H1 (cell line): Measurements from ENCODE around the gene C12orf56. TPM values are rescaled to one million over a fixed set of nuclear protein-coding genes. Genes with fewer than 3 reads are reported as not detected.

Source experiments
- CTCF ChIA-PET: fragments of 300-600 bp; sonication (Branson Sonifier 250); formaldehyde crosslinking; loops from one replicate; lab custom pipeline; 2021; ENCODE audit not compliant: partially characterized antibody; lab: Charles Lee
- POLR2A ChIA-PET: fragments of 300-600 bp; sonication (Branson Sonifier 250); formaldehyde crosslinking; loops from one replicate; lab custom pipeline; 2021; ENCODE audit warnings: inconsistent platforms; ENCODE audit not compliant: partially characterized antibody; lab: Charles Lee
- DNase-seq, 2 experiments: peaks; one replicate each; pipeline versions ENCODE4 v3.0.0 to v3.0.0-alpha.2; 2010 to 2022; ENCODE audit warnings: low spot score in 2 of 2, low read depth in 1 of 2, mixed read lengths in 1 of 2
- FAIRE-seq: peaks from 2 replicates; lab custom pipeline; 2011; peaks lifted over from hg19 to GRCh38; lab: Jason Lieb, UNC
- H2AFZ ChIP-seq: 2 replicates; pipeline ENCODE4 v1.8.1; 2012; ENCODE audit warnings: low read length, inconsistent platforms
- H2AK5ac ChIP-seq: 2 replicates; pipeline ENCODE4 v1.6.1; 2013; ENCODE audit warnings: low read depth, low read length
- H2BK120ac ChIP-seq: replicated peaks from 2 replicates; pipeline ENCODE3; 2013; ENCODE audit warnings: low read depth, low read length, inconsistent platforms
- H2BK12ac ChIP-seq: 2 replicates; pipeline ENCODE4 v1.6.1; 2013; ENCODE audit warnings: low read depth, low read length
- H2BK15ac ChIP-seq: 2 replicates; pipeline ENCODE4 v1.6.1; 2013; ENCODE audit warnings: low read length
- H2BK20ac ChIP-seq: 2 replicates; pipeline ENCODE4 v1.6.1; 2013; ENCODE audit warnings: low read length
- H2BK5ac ChIP-seq: 2 replicates; pipeline ENCODE4 v1.6.1; 2013; ENCODE audit warnings: low read depth, low read length
- H3K14ac ChIP-seq: 2 replicates; pipeline ENCODE4 v1.6.1; 2013; ENCODE audit warnings: inconsistent platforms; ENCODE audit not compliant: insufficient read length
- H3K18ac ChIP-seq: 2 replicates; pipeline ENCODE4 v1.6.1; 2013; ENCODE audit warnings: low read length; ENCODE audit errors: extremely low read depth
- H3K23ac ChIP-seq: 2 replicates; pipeline ENCODE4 v1.6.1; 2013; ENCODE audit warnings: inconsistent platforms; ENCODE audit not compliant: insufficient read length
- H3K23me2 ChIP-seq: 2 replicates; pipeline ENCODE4 v1.6.1; 2013; ENCODE audit warnings: low read depth, low read length
- H3K27ac ChIP-seq: 2 replicates; pipeline ENCODE4 v1.6.1; 2011; ENCODE audit warnings: low read depth, low read length, inconsistent platforms
- H3K27me3 ChIP-seq, 4 experiments: replicated peaks in 1 of 4; 1 replicate in 1 of 4; 2 replicates in 3 of 4; pipeline versions ENCODE4 v1.6.1 to v1.8.1; 2011 to 2013; ENCODE audit warnings: low read length in 3 of 4, mild to moderate bottlenecking in 3 of 4, inconsistent platforms in 2 of 4, mixed read lengths in 2 of 4, moderate library complexity in 1 of 4; ENCODE audit not compliant: control insufficient read depth in 3 of 4, insufficient read depth in 3 of 4; ENCODE audit errors: extremely low read depth in 1 of 4
- H3K36me3 ChIP-seq, 4 experiments: 2 replicates each; pipeline versions ENCODE4 v1.6.1 to v1.8.1; 2011 to 2013; ENCODE audit warnings: mild to moderate bottlenecking in 4 of 4, low read length in 3 of 4, moderate library complexity in 2 of 4, control low read depth in 1 of 4, inconsistent platforms in 1 of 4; ENCODE audit not compliant: insufficient read depth in 4 of 4, control insufficient read depth in 2 of 4
- H3K4ac ChIP-seq: replicated peaks from 2 replicates; pipeline ENCODE3; 2013; ENCODE audit warnings: low read length, low read depth, mixed read lengths, inconsistent platforms; ENCODE audit not compliant: insufficient read length
- H3K4me1 ChIP-seq, 4 experiments: replicated peaks in 1 of 4; 1 replicate in 1 of 4; 2 replicates in 3 of 4; pipeline versions ENCODE4 v1.6.1 to v1.8.1; 2011 to 2013; ENCODE audit warnings: low read length in 3 of 4, inconsistent platforms in 2 of 4, mixed read lengths in 1 of 4; ENCODE audit not compliant: insufficient read depth in 4 of 4, control insufficient read depth in 3 of 4
- H3K4me2 ChIP-seq, 2 experiments: 2 replicates each; pipeline versions ENCODE4 v1.6.1 to v1.8.1; 2011 to 2013; ENCODE audit warnings: low read depth in 2 of 2, low read length in 2 of 2, control low read depth in 1 of 2, inconsistent platforms in 1 of 2, mild to moderate bottlenecking in 1 of 2; ENCODE audit not compliant: insufficient read depth in 1 of 2
- H3K4me3 ChIP-seq, 4 experiments: fragments of 200-600, 300-600 bp in 1 of 4; sonication (generic), shearing (Covaris generic), sonication (Bioruptor Twin) in 1 of 4; 2 replicates each; pipeline versions ENCODE4 v1.5.1 to v1.8.1; 2011 to 2016; ENCODE audit warnings: low read length in 4 of 4, low read depth in 3 of 4, control low read depth in 2 of 4, inconsistent platforms in 2 of 4, mild to moderate bottlenecking in 2 of 4, mixed read lengths in 1 of 4, moderate library complexity in 1 of 4; ENCODE audit not compliant: insufficient read depth in 2 of 4; ENCODE audit errors: extremely low read depth in 1 of 4
- H3K56ac ChIP-seq: replicated peaks from 2 replicates; pipeline ENCODE3; 2013; ENCODE audit warnings: low read depth, mild to moderate bottlenecking, mixed read lengths, low read length, inconsistent platforms; ENCODE audit not compliant: insufficient read length
- H3K79me1 ChIP-seq: 2 replicates; pipeline ENCODE4 v1.6.1; 2013; ENCODE audit warnings: low read depth, low read length, control low read depth
- H3K79me2 ChIP-seq, 2 experiments: 2 replicates each; pipeline versions ENCODE4 v1.6.1 to v1.8.1; 2012 to 2013; ENCODE audit warnings: low read length in 2 of 2, mild to moderate bottlenecking in 2 of 2, inconsistent platforms in 1 of 2; ENCODE audit not compliant: insufficient read depth in 2 of 2, control insufficient read depth in 1 of 2
- H3K9ac ChIP-seq, 4 experiments: replicated peaks in 1 of 4; 1 replicate in 1 of 4; 2 replicates in 3 of 4; pipeline versions ENCODE4 v1.6.1 to v1.8.1; 2011 to 2013; ENCODE audit warnings: low read depth in 3 of 4, low read length in 3 of 4, control low read depth in 2 of 4, mild to moderate bottlenecking in 2 of 4, moderate library complexity in 2 of 4, inconsistent platforms in 1 of 4; ENCODE audit errors: extremely low read depth in 1 of 4
- H3K9me3 ChIP-seq, 2 experiments: 2 replicates each; pipeline versions ENCODE4 v1.6.1 to v1.8.1; 2012 to 2013; ENCODE audit warnings: mild to moderate bottlenecking in 2 of 2, moderate library complexity in 2 of 2, control low read depth in 1 of 2, inconsistent platforms in 1 of 2, low read depth in 1 of 2, low read length in 1 of 2, mixed read lengths in 1 of 2; ENCODE audit not compliant: insufficient read depth in 2 of 2
- H4K20me1 ChIP-seq, 2 experiments: replicated peaks in 1 of 2; 2 replicates each; pipeline versions ENCODE3 to v1.8.1; 2011 to 2013; ENCODE audit warnings: inconsistent platforms in 2 of 2, low read length in 2 of 2, mild to moderate bottlenecking in 1 of 2; ENCODE audit not compliant: insufficient read depth in 2 of 2, control insufficient read depth in 1 of 2
- H4K5ac ChIP-seq: 2 replicates; pipeline ENCODE4 v1.6.1; 2013; ENCODE audit warnings: low read length, low read depth, mixed read lengths, inconsistent platforms; ENCODE audit not compliant: insufficient read length
- H4K8ac ChIP-seq: 2 replicates; pipeline ENCODE4 v1.8.0; 2013; ENCODE audit warnings: mild to moderate bottlenecking, moderate library complexity, low read length, inconsistent platforms; ENCODE audit not compliant: insufficient read depth; ENCODE audit errors: extremely low read depth
- H4K91ac ChIP-seq: replicated peaks from 2 replicates; pipeline ENCODE3; 2013; ENCODE audit warnings: low read length, mixed read lengths, inconsistent platforms; ENCODE audit not compliant: insufficient read length
- EGR1 ChIP-seq: IDR thresholded peaks from 2 replicates; pipeline ENCODE4 v1.6.1; 2011; ENCODE audit warnings: low read depth, low read length, borderline replicate concordance
- WGBS, 2 experiments: shearing (Covaris generic) in 1 of 2; methylation state at CpG; one replicate each; pipeline versions ENCODE4 v1.1.6 to v1.1.7; 2013 to 2015; ENCODE audit warnings: low lambda C conversion rate in 2 of 2, mixed read lengths in 2 of 2, inconsistent platforms in 1 of 2, low coverage in 1 of 2, missing lambda C conversion rate in 1 of 2; ENCODE audit not compliant: insufficient replicate concordance in 2 of 2, insufficient coverage in 1 of 2, insufficient read length in 1 of 2; ENCODE audit errors: extremely low coverage in 1 of 2, missing lambda C conversion rate in 1 of 2; 5-methylcytosine and 5-hydroxymethylcytosine counted together
- polyA plus RNA-seq, 7 experiments: library from polyadenylated mRNA; depleted of rRNA in 3 of 7; stranded (reverse) in 5 of 7; unstranded in 2 of 7; fragments of >200 nt in 5 of 7; fragments of 200-250 nt in 2 of 7; gene quantifications; 1 replicate in 5 of 7; 2 replicates in 1 of 7; 4 replicates in 1 of 7; pipeline versions ENCODE4 v1.2.1 to v1.2.3, GENCODE V29; 2011 to 2013; ENCODE audit warnings: missing spikeins in 2 of 7, mixed read lengths in 2 of 7
- total RNA-seq: library from RNA; stranded (reverse); fragmentation: NEBNext Ultra II Directional; extraction: Animal tissue kit (Norgen Biotek cat#: 25700); gene quantifications from 2 replicates; pipeline ENCODE4 v1.2.1, GENCODE V29; 2021

Gene C12orf56
- total and polyA plus RNA-seq, 2 of the 8 experiments (the other 6 are each of a cell fraction or from before 2014, with no cell fraction given): 1.1 to 2.9 TPM

GRCh38 chr12:64428956-64429355 is 38.4 kb upstream of the C12orf56 start:
- H2BK15ac ChIP-seq: no peak overlapping the region
- no peak overlapping the region for H2BK20ac ChIP-seq
- no peak overlapping the region for H4K91ac ChIP-seq
- DNase-seq: no peak
- no peak overlapping the region for H3K23ac ChIP-seq
- peaks cover 46 to 100% (median 85%) of the 10 kb centered on the region in 4 experiments for H3K36me3 ChIP-seq
- H3K56ac ChIP-seq: no peak overlapping the region
- H3K23me2 ChIP-seq: no peaks in the 10 kb centered on the region
- no peak overlapping the region for H3K4me3 ChIP-seq
- ChIA-PET CTCF (no interaction called here), POLR2A (interaction anchor here (9.2 kb wide), 1 partner anchor 19 kb away, joined by 100 read pairs; no protein-coding TSS in a partner anchor)
- no peak overlapping the region for H2BK120ac ChIP-seq
- H2BK12ac ChIP-seq: no peak overlapping the region
- H3K9me3 ChIP-seq: no peaks in the 10 kb centered on the region
- H3K14ac ChIP-seq: no peak overlapping the region
- no peak overlapping the region for H3K9ac ChIP-seq
- no peaks in the 10 kb centered on the region for H3K4me1 ChIP-seq
- H3K79me2 ChIP-seq: no peaks in the 10 kb centered on the region
- H3K27ac ChIP-seq: no peak overlapping the region
- no peaks in the 10 kb centered on the region for H3K27me3 ChIP-seq
- FAIRE-seq: no peak
- WGBS, 2 experiments: 94% methylated on average over 4 of the region's 4 CpGs; no CpG with 5 or more reads in 1 of the 2 experiments
- H3K18ac ChIP-seq: no peak overlapping the region
- H3K4ac ChIP-seq: no peak overlapping the region
- TF ChIP-seq EGR1: no peak
- H4K5ac ChIP-seq: no peak overlapping the region
- H2AFZ ChIP-seq: no peak overlapping the region
- H2AK5ac ChIP-seq: no peak overlapping the region
- no peak overlapping the region for H4K8ac ChIP-seq
- no peaks in the 10 kb centered on the region for H3K79me1 ChIP-seq
- peaks cover 0 to 3% of the 10 kb centered on the region in 2 experiments for H4K20me1 ChIP-seq
- H3K4me2 ChIP-seq: no peak overlapping the region
- H2BK5ac ChIP-seq: no peak overlapping the region
